Erythroblast (primary cell): ENCODE measurements around the gene LRRC58.

Source experiments
- GATA1 ChIP-seq: IDR thresholded peaks from 2 replicates; pipeline ENCODE4 v1.6.1; 2011; ENCODE audit warnings: low read depth, mild to moderate bottlenecking, control low read depth, low read length, moderate library complexity
- POLR2A ChIP-seq: IDR thresholded peaks from 2 replicates; pipeline ENCODE4 v1.6.1; 2011; ENCODE audit warnings: mild to moderate bottlenecking, low read length

DNA sequence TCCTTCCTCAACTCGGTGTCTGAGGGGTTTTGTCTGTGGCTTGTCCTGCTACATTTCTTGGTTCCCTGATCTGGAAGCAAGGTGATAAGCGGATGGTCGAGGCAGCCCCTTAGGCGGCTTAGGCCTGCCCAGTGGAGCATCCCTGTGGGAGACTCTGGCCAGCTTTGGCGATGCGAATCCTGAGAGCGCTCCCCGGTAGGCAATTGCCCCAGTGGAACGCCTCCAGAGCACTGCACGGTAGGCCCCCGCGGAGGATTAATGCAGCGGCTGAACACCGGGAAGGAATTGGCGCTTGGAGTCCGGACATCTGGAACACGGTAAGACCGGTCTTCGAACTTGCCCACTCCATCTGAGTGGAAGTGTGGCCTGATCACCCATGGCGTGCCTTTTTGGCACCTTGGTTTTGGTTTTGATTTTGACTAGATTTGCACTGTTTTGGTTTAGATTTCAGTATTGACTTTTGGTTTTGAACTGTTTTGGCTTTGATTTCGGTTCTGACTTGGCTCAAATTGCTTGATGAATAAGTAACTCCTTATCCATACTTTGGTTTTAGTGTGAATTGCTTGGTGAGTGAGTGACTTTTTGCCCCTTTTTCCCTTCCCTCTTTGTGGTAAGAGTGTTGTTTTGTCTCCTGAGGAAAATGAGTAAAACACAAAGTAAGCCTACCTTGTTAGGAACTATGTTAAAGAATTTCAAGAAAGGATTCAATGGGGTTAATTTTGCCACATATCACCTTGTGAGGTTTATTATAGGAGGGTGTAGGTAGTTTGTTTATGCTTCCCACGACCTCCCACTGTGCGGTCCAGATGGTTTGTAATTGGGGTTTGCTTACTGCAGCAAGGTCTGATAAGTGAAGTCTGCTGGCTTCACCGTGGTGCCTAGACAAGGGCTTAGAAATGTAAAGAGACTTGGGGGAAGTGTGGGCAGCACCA is 37.0 kb downstream of the LRRC58 start:
- TF ChIP-seq POLR2A, result no peak
- TF ChIP-seq GATA1, result no peak
